Glutamatergic neuron (in vitro differentiated cells): ENCODE results near the gene MEX3B. TPM values are rescaled to one million over a fixed set of nuclear protein-coding genes. Genes with fewer than 3 reads are reported as not detected.
"Not testable (repeated sequence)": the region's sequence is repeated elsewhere in the genome, so short reads cannot be mapped to it uniquely, and the experiment has no call there.

Experiments used
- DNase-seq: peaks from one replicate; pipeline ENCODE4 v3.0.0; 2022
- H3K27ac Mint-ChIP-seq: one replicate; pipeline ENCODE4 v1.8.0; 2020; ENCODE audit warnings: mild to moderate bottlenecking, mixed read lengths, inconsistent platforms; ENCODE audit not compliant: unreplicated experiment
- H3K27me3 Mint-ChIP-seq: one replicate; pipeline ENCODE4 v1.8.0; 2020; ENCODE audit warnings: mild to moderate bottlenecking, moderate library complexity, mixed read lengths, inconsistent platforms; ENCODE audit not compliant: unreplicated experiment
- H3K36me3 Mint-ChIP-seq: one replicate; pipeline ENCODE4 v1.8.0; 2020; ENCODE audit warnings: mild to moderate bottlenecking, mixed read lengths, inconsistent platforms; ENCODE audit not compliant: unreplicated experiment
- H3K4me1 Mint-ChIP-seq: one replicate; pipeline ENCODE4 v1.8.0; 2020; ENCODE audit warnings: mild to moderate bottlenecking, low read depth, mixed read lengths, inconsistent platforms; ENCODE audit not compliant: unreplicated experiment
- H3K4me3 Mint-ChIP-seq: one replicate; pipeline ENCODE4 v1.8.0; 2020; ENCODE audit warnings: mild to moderate bottlenecking, mixed read lengths, inconsistent platforms; ENCODE audit not compliant: unreplicated experiment
- H3K9me3 Mint-ChIP-seq: one replicate; pipeline ENCODE4 v1.8.0; 2020; ENCODE audit warnings: mild to moderate bottlenecking, moderate library complexity, mixed read lengths, inconsistent platforms; ENCODE audit not compliant: unreplicated experiment
- CTCF ChIP-seq: fragments of 200-600 bp; sonication (generic); IDR thresholded peaks from one replicate; pipeline ENCODE4 v1.5.0; 2021; ENCODE audit not compliant: partially characterized antibody, unreplicated experiment
- total RNA-seq: library from RNA; stranded (reverse); fragmentation: NEBNext Ultra II Directional; extraction: Animal tissue kit (Norgen Biotek cat#: 25700); gene quantifications from one replicate; pipeline ENCODE4 v1.2.1, GENCODE V29; 2021; ENCODE audit not compliant: unreplicated experiment

The MEX3B gene
- total RNA-seq, 1 donor from 2014 or later: 96.2 TPM

- TF ChIP-seq CTCF: no peak
- Mint-ChIP-seq H3K4me1 (no peaks in the 10 kb centered on the region), H3K36me3 (peaks cover 6% of the 10 kb centered on the region), H3K9me3 (peaks cover 2% of the 10 kb centered on the region), H3K4me3 (no peak overlapping the region), H3K27ac (no peak overlapping the region), H3K27me3 (peaks cover 3% of the 10 kb centered on the region)
- no peak for DNase-seq
Measured at GRCh38 chr15:82005239-82005638, 40.6 kb downstream of the MEX3B start.

GRCh38 chr15:82003916-82004315 is 41.9 kb downstream of the MEX3B start:
- no peak overlapping the region for H3K4me3 Mint-ChIP-seq
- H3K27me3 Mint-ChIP-seq: peaks cover 3% of the 10 kb centered on the region
- peaks cover 2% of the 10 kb centered on the region for H3K9me3 Mint-ChIP-seq
- no peaks in the 10 kb centered on the region for H3K4me1 Mint-ChIP-seq
- peaks cover 6% of the 10 kb centered on the region for H3K36me3 Mint-ChIP-seq
- no peak for DNase-seq
- no peak for TF ChIP-seq CTCF
- H3K27ac Mint-ChIP-seq: no peak overlapping the region

GRCh38 chr15:81995081-81995480 is 50.7 kb downstream of the MEX3B start:
- not testable (repeated sequence) for H3K9me3 Mint-ChIP-seq, DNase-seq, H3K27me3 Mint-ChIP-seq, H3K4me1 Mint-ChIP-seq
- Mint-ChIP-seq H3K4me3 (peak overlapping the region; percentile 85), H3K36me3 (peaks cover 20% of the 10 kb centered on the region), H3K27ac (peak overlapping the region; percentile 78)

GRCh38 chr15:81992523-81992922 is 53.3 kb downstream of the MEX3B start:
- TF ChIP-seq CTCF: no peak
- no peak overlapping the region for H3K4me3 Mint-ChIP-seq
- no peaks in the 10 kb centered on the region for H3K27me3 Mint-ChIP-seq
- H3K36me3 Mint-ChIP-seq: peaks cover 32% of the 10 kb centered on the region
- no peaks in the 10 kb centered on the region for H3K9me3 Mint-ChIP-seq
- no peaks in the 10 kb centered on the region for H3K4me1 Mint-ChIP-seq
- H3K27ac Mint-ChIP-seq: no peak overlapping the region
- DNase-seq: no peak

Other genes with a start within 250 kb of the MEX3B start
- 17.2 TPM for gene EFL1, start 216.7 kb upstream of the MEX3B start, total RNA-seq
- gene SAXO2, start 216.8 kb upstream of the MEX3B start, total RNA-seq: 0.20 TPM